ENCODE results near the gene CACNA1D. TPM values are rescaled to one million over a fixed set of nuclear protein-coding genes. Genes with fewer than 3 reads are reported as not detected.
A peak's percentile ranks its signal among the peaks of the same experiment; 100 is the strongest.

The CACNA1D gene
- total RNA-seq, 1 donor from 2014 or later = 6.3 TPM

- no peaks in the 10 kb centered on the region for H3K27me3 Mint-ChIP-seq
- H3K4me3 Mint-ChIP-seq (ENCODE audit: low read depth) = no peak overlapping the region
- no peaks in the 10 kb centered on the region for H3K36me3 Mint-ChIP-seq (ENCODE audit: insufficient read depth)
- H3K4me1 Mint-ChIP-seq (ENCODE audit: low read depth) = no peaks in the 10 kb centered on the region
- H3K27ac Mint-ChIP-seq = peak overlapping the region; percentile 43
- no peak for TF ChIP-seq CTCF (IDR thresholded peaks at IDR 0.05; ENCODE audit: unreplicated experiment)
- H3K9me3 Mint-ChIP-seq (ENCODE audit: low read depth) = no peaks in the 10 kb centered on the region
- DNase-seq (ENCODE audit: low spot score, unreplicated experiment) = no peak
These were observed 249.9 kb downstream of the CACNA1D start for GRCh38 chr3:53744351-53744750.

- H3K27me3 Mint-ChIP-seq = no peaks in the 10 kb centered on the region
- no peaks in the 10 kb centered on the region for H3K9me3 Mint-ChIP-seq (ENCODE audit: low read depth)
- no peaks in the 10 kb centered on the region for H3K4me1 Mint-ChIP-seq (ENCODE audit: low read depth)
- H3K27ac Mint-ChIP-seq = no peak overlapping the region
- no peak overlapping the region for H3K4me3 Mint-ChIP-seq (ENCODE audit: low read depth)
- no peak for DNase-seq (ENCODE audit: low spot score, unreplicated experiment)
- H3K36me3 Mint-ChIP-seq (ENCODE audit: insufficient read depth) = no peaks in the 10 kb centered on the region
- no peak for TF ChIP-seq CTCF (IDR thresholded peaks at IDR 0.05; ENCODE audit: unreplicated experiment)
These were observed 253.1 kb downstream of the CACNA1D start for GRCh38 chr3:53747559-53747958.

- no peaks in the 10 kb centered on the region for H3K36me3 Mint-ChIP-seq (ENCODE audit: insufficient read depth)
- TF ChIP-seq CTCF (IDR thresholded peaks at IDR 0.05; ENCODE audit: unreplicated experiment) = no peak
- no peak overlapping the region for H3K4me3 Mint-ChIP-seq (ENCODE audit: low read depth)
- no peaks in the 10 kb centered on the region for H3K9me3 Mint-ChIP-seq (ENCODE audit: low read depth)
- H3K27me3 Mint-ChIP-seq = no peaks in the 10 kb centered on the region
- peaks cover 1% of the 10 kb centered on the region for H3K4me1 Mint-ChIP-seq (ENCODE audit: low read depth)
- H3K27ac Mint-ChIP-seq = no peak overlapping the region
- no peak for DNase-seq (ENCODE audit: low spot score, unreplicated experiment)
These were observed 254.3 kb downstream of the CACNA1D start for GRCh38 chr3:53748512-53749271.

- H3K9me3 Mint-ChIP-seq (ENCODE audit: low read depth) = no peaks in the 10 kb centered on the region
- H3K27ac Mint-ChIP-seq = no peak overlapping the region
- no peak overlapping the region for H3K4me3 Mint-ChIP-seq (ENCODE audit: low read depth)
- no peaks in the 10 kb centered on the region for H3K27me3 Mint-ChIP-seq
- peaks cover 3% of the 10 kb centered on the region for H3K4me1 Mint-ChIP-seq (ENCODE audit: low read depth)
- H3K36me3 Mint-ChIP-seq (ENCODE audit: insufficient read depth) = no peaks in the 10 kb centered on the region
- DNase-seq (ENCODE audit: low spot score, unreplicated experiment) = no peak
- no peak for TF ChIP-seq CTCF (IDR thresholded peaks at IDR 0.05; ENCODE audit: unreplicated experiment)
These were observed 255.0 kb downstream of the CACNA1D start for GRCh38 chr3:53749448-53749847.

GRCh38 chr3:53750253-53751210 is 256.1 kb downstream of the CACNA1D start:
- no peak overlapping the region for H3K4me3 Mint-ChIP-seq (ENCODE audit: low read depth)
- peaks cover 3% of the 10 kb centered on the region for H3K4me1 Mint-ChIP-seq (ENCODE audit: low read depth)

More at GRCh38 chr3:53750253-53751210, 256.1 kb downstream of the CACNA1D start:
- no peak for TF ChIP-seq CTCF (IDR thresholded peaks at IDR 0.05; ENCODE audit: unreplicated experiment)
- H3K27ac Mint-ChIP-seq = no peak overlapping the region
- H3K27me3 Mint-ChIP-seq = peaks cover 3% of the 10 kb centered on the region
- H3K36me3 Mint-ChIP-seq (ENCODE audit: insufficient read depth) = no peaks in the 10 kb centered on the region
- DNase-seq (ENCODE audit: low spot score, unreplicated experiment) = no peak
- H3K9me3 Mint-ChIP-seq (ENCODE audit: low read depth) = no peaks in the 10 kb centered on the region

Measured in progenitor cell of endocrine pancreas (in vitro differentiated cells).